ENCODE results near the gene SERPINB7.
"Not testable (repeated sequence)": the region's sequence is repeated elsewhere in the genome, so short reads cannot be mapped to it uniquely, and the experiment has no call there.

SERPINB7 gene

DNA sequence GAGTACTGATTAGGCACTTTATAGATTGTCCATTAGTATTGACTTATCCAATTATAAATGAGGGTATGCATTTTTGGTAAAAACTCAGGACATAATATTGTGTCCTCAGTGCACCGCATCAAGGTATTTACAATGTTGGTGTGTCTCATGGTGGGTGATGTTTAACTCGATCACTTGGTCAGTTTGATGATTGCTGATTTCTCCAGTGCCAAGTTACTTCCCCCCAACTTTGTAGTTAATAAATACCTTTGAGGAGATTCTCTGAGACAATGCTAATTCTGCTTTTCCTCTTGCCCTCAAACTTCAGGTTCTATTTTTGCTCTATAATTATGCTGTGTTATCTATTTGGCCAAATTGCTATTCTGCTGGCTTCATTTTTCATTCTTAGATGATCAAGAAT is 28.2 kb upstream of the SERPINB7 start:
- TF ChIP-seq, protein P1, sequence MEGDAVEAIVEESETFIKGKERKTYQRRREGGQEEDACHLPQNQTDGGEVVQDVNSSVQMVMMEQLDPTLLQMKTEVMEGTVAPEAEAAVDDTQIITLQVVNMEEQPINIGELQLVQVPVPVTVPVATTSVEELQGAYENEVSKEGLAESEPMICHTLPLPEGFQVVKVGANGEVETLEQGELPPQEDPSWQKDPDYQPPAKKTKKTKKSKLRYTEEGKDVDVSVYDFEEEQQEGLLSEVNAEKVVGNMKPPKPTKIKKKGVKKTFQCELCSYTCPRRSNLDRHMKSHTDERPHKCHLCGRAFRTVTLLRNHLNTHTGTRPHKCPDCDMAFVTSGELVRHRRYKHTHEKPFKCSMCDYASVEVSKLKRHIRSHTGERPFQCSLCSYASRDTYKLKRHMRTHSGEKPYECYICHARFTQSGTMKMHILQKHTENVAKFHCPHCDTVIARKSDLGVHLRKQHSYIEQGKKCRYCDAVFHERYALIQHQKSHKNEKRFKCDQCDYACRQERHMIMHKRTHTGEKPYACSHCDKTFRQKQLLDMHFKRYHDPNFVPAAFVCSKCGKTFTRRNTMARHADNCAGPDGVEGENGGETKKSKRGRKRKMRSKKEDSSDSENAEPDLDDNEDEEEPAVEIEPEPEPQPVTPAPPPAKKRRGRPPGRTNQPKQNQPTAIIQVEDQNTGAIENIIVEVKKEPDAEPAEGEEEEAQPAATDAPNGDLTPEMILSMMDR (IDR thresholded peaks at IDR 0.05; ENCODE audit: low read length, missing control alignments), result no peak
- no peak for DNase-seq (ENCODE audit: low read depth)
- H3K4me3 ChIP-seq (replicated peaks; ENCODE audit: low read depth, low read length), result no peak overlapping the region

DNA sequence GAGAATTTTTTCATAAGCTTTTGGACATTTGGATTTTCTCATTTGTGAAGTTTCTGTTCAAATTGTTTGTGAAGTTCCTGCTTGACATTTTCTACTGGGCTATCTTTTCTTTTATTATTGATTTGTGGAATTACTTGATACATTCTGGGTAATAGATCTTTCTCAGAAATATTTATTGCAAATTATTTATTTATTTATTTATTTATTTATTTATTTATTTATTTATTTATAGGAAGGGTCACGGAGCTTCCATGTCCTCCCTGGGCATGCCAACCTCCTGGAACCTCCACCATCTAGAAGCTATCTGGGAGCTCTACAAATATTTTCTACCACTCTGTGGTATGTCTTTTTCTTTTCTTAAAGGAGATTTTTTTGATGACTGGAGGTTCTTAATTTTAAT is 25.7 kb upstream of the SERPINB7 start:
- no peak for DNase-seq (ENCODE audit: low read depth)
- TF ChIP-seq, protein P1 (IDR thresholded peaks at IDR 0.05; ENCODE audit: low read length, missing control alignments), result no peak

DNA sequence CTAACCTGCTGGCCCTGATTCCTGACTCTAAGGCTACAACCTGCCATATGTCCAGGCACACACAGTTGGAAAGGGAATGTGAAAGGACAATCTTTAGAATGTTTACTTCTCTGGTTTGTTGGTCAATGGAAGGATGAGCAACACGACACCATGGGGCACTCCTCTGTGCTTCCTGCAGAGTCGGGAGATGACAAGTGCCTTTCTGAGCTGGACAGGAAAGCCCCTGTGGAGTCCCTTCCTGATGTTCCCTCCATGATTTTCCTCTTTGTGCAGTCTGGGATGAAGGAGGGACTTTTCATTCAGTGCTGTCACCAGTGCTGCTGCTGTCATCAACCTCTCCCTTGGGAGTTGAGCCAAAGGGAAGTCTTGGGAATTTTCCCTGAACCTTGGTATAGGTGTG is 22.6 kb upstream of the SERPINB7 start:
- TF ChIP-seq, protein P1 (IDR thresholded peaks at IDR 0.05; ENCODE audit: low read length, missing control alignments), result no peak
- no peak overlapping the region for H3K4me3 ChIP-seq (replicated peaks; ENCODE audit: low read depth, low read length)
- DNase-seq (ENCODE audit: low read depth), result no peak

More for the DNA sequence above, 25.7 kb upstream of the SERPINB7 start:
- H3K4me3 ChIP-seq (replicated peaks; ENCODE audit: low read depth, low read length), result no peak overlapping the region

DNA sequence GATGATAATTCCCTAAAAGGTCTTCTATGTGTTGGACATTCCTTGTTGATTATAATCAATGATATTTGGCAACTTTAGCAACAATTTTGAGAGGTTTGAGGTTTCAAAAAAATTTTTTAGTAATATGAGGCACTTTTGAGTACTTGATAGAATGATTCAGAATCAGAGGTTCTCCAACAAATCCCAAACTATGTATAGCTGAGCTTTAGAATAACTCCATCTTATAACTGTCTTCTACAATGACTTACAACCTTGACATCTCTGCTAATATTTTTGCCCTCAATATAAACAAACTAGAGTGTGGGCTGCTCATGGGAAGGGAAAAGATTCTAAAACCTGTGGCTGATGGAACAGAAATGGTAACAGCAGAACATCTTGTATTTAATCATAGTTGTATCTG is 21.5 kb upstream of the SERPINB7 start:
- DNase-seq (ENCODE audit: low read depth), result no peak
- no peak overlapping the region for H3K4me3 ChIP-seq (replicated peaks; ENCODE audit: low read depth, low read length)
- TF ChIP-seq, protein P1 (IDR thresholded peaks at IDR 0.05; ENCODE audit: low read length, missing control alignments), result no peak

DNA sequence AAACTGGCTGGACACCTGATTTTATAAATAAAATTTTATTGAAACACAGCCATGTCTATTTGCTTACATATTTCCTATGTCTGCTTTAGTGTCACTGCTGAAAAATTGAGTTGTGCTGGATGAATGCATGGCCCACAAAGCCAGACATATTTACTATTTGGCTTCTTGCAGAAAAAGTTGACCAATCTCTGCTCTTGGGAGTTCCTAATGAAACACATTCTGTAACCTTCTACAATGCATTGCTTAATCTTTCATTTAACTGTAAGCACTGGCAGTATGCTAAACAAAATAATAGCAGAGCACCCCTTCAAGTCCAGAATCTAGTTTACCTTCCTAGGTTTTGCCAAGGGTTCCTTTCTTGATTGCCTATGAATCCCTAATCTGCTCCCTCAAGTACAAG is 17.7 kb upstream of the SERPINB7 start:
- H3K4me3 ChIP-seq (replicated peaks; ENCODE audit: low read depth, low read length), result no peak overlapping the region
- TF ChIP-seq, protein P1 (IDR thresholded peaks at IDR 0.05; ENCODE audit: low read length, missing control alignments), result no peak
- DNase-seq (ENCODE audit: low read depth), result no peak

DNA sequence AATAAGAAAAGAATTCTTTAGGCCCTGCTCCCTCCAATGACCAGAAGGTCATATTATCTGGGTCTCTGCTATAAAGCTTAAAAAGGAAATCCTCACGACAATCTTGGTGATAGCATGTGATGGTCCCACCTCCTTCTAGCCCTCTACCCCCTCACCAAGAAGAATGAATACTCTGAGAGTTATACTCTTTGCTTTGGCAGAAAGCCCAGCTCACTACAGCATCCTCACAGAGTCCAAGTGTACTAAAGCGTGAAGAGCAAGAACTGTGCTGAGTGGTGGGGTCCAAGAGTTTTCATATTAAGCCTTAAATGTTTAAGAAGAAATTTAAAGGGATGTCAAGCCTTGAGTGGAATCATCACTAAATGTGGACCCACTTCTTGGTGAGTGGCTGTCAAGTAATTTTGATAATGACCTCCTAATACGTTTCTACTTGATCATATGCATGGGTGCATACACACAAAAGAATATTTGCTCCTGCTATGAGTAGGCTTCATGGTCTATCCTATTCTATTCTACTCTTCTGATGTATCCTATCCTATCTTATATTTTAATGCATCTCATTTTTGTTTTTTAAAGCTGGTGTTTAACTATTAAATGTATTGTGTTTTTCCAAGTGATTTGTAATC is 16.5 kb upstream of the SERPINB7 start:
- DNase-seq (ENCODE audit: low read depth), result no peak
- TF ChIP-seq, protein P1 (IDR thresholded peaks at IDR 0.05; ENCODE audit: low read length, missing control alignments), result no peak

DNA sequence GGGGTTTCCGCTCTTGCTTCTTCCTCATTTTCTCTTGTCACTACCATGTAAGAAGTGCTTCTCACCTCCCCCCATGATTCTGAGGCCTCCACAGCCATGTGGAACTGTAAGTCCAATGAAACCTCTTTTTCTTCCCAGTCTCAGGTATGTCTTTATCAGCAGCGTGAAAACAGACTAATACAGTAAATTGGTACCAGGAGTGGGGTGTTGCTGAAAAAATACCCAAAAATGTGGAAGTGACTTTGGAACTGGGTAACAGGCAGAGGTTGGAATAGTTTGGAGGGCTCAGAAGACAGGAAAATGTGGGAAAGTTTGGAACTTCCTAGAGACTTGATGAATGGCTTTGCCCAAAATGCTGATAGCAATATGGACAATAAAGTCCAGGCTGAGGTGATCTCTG is 15.4 kb upstream of the SERPINB7 start:
- not testable (repeated sequence) for DNase-seq (ENCODE audit: low read depth); H3K4me3 ChIP-seq (replicated peaks; ENCODE audit: low read depth, low read length)

More for the DNA sequence above, 16.5 kb upstream of the SERPINB7 start:
- no peak overlapping the region for H3K4me3 ChIP-seq (replicated peaks; ENCODE audit: low read depth, low read length)
